OCI-LY3 (cell line): ENCODE measurements around the gene ANKRD17.

Source experiments
- CTCF ChIP-seq: fragments of 200-600, 300-600 bp; sonication (generic); IDR thresholded peaks from 2 replicates; pipeline ENCODE4 v1.5.1; 2014; ENCODE audit warnings: antibody characterized with exemption, low read length, low read depth
- EZH2phosphoT487 ChIP-seq: fragments of 200-600 bp; shearing (Covaris generic); IDR thresholded peaks from 2 replicates; pipeline ENCODE4 v1.6.1; 2018; ENCODE audit warnings: antibody characterized with exemption, mixed run types, low read depth

GRCh38 chr4:73244945-73245601 lies 13.5 kb downstream of the ANKRD17 start:
- TF ChIP-seq CTCF (no peak), EZH2phosphoT487 (no peak)
